Smooth muscle cell (in vitro differentiated cells): ENCODE measurements around the gene HEATR3. TPM values are rescaled to one million over a fixed set of nuclear protein-coding genes. Genes with fewer than 3 reads are reported as not detected.

Experiments
- DNase-seq: peaks from one replicate; lab custom pipeline; 2025; ENCODE audit not compliant: unreplicated experiment; lab: John Stamatoyannopoulos, UW
- H2AFZ ChIP-seq: fragments of 200-600 bp; sonication (generic); 2 replicates; pipeline ENCODE4 v1.6.0; 2016; ENCODE audit warnings: antibody characterized with exemption, low read depth, mild to moderate bottlenecking
- H3F3A ChIP-seq: fragments of 200-600 bp; sonication (generic); 2 replicates; pipeline ENCODE4 v1.6.0; 2017; ENCODE audit warnings: antibody characterized with exemption, low read depth
- H3K27ac ChIP-seq: fragments of 200-600 bp; sonication (generic); 2 replicates; pipeline ENCODE4 v1.5.1; 2016; ENCODE audit warnings: low read depth, mild to moderate bottlenecking
- H3K27me3 ChIP-seq: fragments of 200-600 bp; sonication (generic); 2 replicates; pipeline ENCODE4 v1.6.1; 2016; ENCODE audit warnings: low read depth, mild to moderate bottlenecking
- H3K36me3 ChIP-seq: fragments of 200-600 bp; sonication (generic); 2 replicates; pipeline ENCODE4 v1.5.1; 2016; ENCODE audit warnings: low read depth
- H3K4me1 ChIP-seq: fragments of 200-600 bp; sonication (generic); 2 replicates; pipeline ENCODE4 v1.5.1; 2016; ENCODE audit warnings: low read depth
- H3K4me2 ChIP-seq: fragments of 200-600 bp; sonication (generic); 2 replicates; pipeline ENCODE4 v1.6.0; 2016; ENCODE audit warnings: mild to moderate bottlenecking
- H3K4me3 ChIP-seq: fragments of 200-600 bp; sonication (generic); 2 replicates; pipeline ENCODE4 v1.5.1; 2016; ENCODE audit warnings: mild to moderate bottlenecking
- H3K79me2 ChIP-seq: fragments of 200-600 bp; sonication (generic); 2 replicates; pipeline ENCODE4 v1.6.0; 2016; ENCODE audit warnings: low read depth, mild to moderate bottlenecking
- H3K9ac ChIP-seq: fragments of 200-600 bp; sonication (generic); 2 replicates; pipeline ENCODE4 v1.6.0; 2016; ENCODE audit warnings: low read depth
- H3K9me3 ChIP-seq: fragments of 200-600 bp; sonication (generic); replicated peaks from 2 replicates; pipeline ENCODE4 v1.5.1; 2016; ENCODE audit warnings: low read depth
- H4K20me1 ChIP-seq: fragments of 200-600 bp; sonication (generic); 2 replicates; pipeline ENCODE4 v1.6.0; 2016; ENCODE audit warnings: low read depth
- WGBS: methylation state at CpG from one replicate; pipeline ENCODE4 v1.1.7; 2016; ENCODE audit warnings: low lambda C conversion rate; 5-methylcytosine and 5-hydroxymethylcytosine counted together
- polyA plus RNA-seq: library from polyadenylated mRNA; unstranded; fragments of >200 nt; fragmentation: Nextera tagmentation; extraction: Ambion mirVana; gene quantifications from 2 replicates; pipeline ENCODE4 v1.2.1, GENCODE V29; 2016
- total RNA-seq: library from RNA; depleted of rRNA; stranded (reverse); fragments of >200 nt; gene quantifications from 2 replicates; pipeline ENCODE4 v1.2.3, GENCODE V29; 2014
- TF ChIP-seq, protein P1 (sequence below): fragments of 200-600 bp; sonication (generic); IDR thresholded peaks from 2 replicates; pipeline ENCODE4 v1.5.1; 2017; ENCODE audit warnings: borderline replicate concordance, mild to moderate bottlenecking, antibody characterized with exemption; ENCODE audit not compliant: insufficient read depth, poor library complexity, severe bottlenecking

Gene HEATR3
- total and polyA plus RNA-seq, 2 experiments from 2014 or later: 3.6 to 9.1 TPM

DNA sequence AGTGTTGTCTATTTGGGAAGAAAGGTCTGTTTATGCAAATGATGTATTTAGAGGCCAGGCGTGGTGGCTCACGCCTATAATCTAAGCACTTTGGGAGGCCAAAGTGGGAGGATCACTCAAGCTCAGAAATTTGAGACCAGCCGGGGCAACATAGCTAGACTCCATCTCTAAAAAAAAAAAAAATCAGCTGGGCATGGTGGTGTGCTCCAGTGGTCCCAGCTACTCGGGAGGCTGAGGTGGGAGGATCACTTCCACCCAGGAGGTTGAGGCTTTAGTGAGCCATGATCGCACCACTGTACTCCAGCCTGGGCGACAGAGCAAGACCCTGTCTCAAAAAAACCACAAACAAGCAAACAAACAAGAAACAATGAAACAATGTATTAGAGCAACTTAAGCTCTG, 18.9 kb upstream of the HEATR3 start:
- DNase-seq: no peak
- no peak overlapping the region for H3K4me2 ChIP-seq
- H3K4me3 ChIP-seq: no peak overlapping the region
- H3K4me1 ChIP-seq: no peaks in the 10 kb centered on the region
- no peak overlapping the region for H2AFZ ChIP-seq
- H3K27ac ChIP-seq: no peak overlapping the region
- no peaks in the 10 kb centered on the region for H3F3A ChIP-seq
- WGBS: 91% methylated on average over 6 of the region's 6 CpGs
- H3K9ac ChIP-seq: no peak overlapping the region
- no peaks in the 10 kb centered on the region for H4K20me1 ChIP-seq
- no peaks in the 10 kb centered on the region for H3K9me3 ChIP-seq
- peaks cover 9% of the 10 kb centered on the region for H3K27me3 ChIP-seq
- TF ChIP-seq, protein P1, sequence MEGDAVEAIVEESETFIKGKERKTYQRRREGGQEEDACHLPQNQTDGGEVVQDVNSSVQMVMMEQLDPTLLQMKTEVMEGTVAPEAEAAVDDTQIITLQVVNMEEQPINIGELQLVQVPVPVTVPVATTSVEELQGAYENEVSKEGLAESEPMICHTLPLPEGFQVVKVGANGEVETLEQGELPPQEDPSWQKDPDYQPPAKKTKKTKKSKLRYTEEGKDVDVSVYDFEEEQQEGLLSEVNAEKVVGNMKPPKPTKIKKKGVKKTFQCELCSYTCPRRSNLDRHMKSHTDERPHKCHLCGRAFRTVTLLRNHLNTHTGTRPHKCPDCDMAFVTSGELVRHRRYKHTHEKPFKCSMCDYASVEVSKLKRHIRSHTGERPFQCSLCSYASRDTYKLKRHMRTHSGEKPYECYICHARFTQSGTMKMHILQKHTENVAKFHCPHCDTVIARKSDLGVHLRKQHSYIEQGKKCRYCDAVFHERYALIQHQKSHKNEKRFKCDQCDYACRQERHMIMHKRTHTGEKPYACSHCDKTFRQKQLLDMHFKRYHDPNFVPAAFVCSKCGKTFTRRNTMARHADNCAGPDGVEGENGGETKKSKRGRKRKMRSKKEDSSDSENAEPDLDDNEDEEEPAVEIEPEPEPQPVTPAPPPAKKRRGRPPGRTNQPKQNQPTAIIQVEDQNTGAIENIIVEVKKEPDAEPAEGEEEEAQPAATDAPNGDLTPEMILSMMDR: no peak
- no peaks in the 10 kb centered on the region for H3K36me3 ChIP-seq
- H3K79me2 ChIP-seq: no peaks in the 10 kb centered on the region

DNA sequence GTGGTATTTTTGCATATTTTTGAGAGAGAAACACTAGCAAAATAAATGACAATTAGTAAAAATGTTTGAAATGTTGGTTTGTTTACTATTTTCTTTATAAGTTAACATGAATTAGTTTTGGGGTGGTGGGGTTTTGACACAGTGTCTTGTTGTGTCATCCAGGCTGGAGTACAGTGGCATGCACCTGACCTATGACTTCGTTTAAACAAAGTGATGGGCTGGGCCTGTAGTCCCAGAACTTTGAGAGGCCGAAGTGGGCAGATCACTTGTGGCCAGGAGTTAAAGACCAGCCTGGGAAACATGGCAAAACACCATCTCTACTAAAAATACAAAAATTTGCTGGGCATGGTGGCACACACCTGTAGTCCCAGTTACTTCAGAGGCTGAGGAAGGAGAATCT, 17.9 kb upstream of the HEATR3 start:
- no peaks in the 10 kb centered on the region for H3K4me1 ChIP-seq
- no peak for DNase-seq
- H2AFZ ChIP-seq: no peak overlapping the region
- H3K9ac ChIP-seq: no peak overlapping the region
- WGBS: 81% methylated on average over 2 of the region's 2 CpGs
- no peaks in the 10 kb centered on the region for H3K79me2 ChIP-seq
- H3K4me3 ChIP-seq: no peak overlapping the region
- H3F3A ChIP-seq: no peaks in the 10 kb centered on the region
- H3K36me3 ChIP-seq: no peaks in the 10 kb centered on the region
- no peaks in the 10 kb centered on the region for H4K20me1 ChIP-seq
- no peak overlapping the region for H3K4me2 ChIP-seq
- no peak overlapping the region for H3K27ac ChIP-seq
- TF ChIP-seq, protein P1: no peak
- H3K9me3 ChIP-seq: no peaks in the 10 kb centered on the region
- H3K27me3 ChIP-seq: peaks cover 8% of the 10 kb centered on the region

DNA sequence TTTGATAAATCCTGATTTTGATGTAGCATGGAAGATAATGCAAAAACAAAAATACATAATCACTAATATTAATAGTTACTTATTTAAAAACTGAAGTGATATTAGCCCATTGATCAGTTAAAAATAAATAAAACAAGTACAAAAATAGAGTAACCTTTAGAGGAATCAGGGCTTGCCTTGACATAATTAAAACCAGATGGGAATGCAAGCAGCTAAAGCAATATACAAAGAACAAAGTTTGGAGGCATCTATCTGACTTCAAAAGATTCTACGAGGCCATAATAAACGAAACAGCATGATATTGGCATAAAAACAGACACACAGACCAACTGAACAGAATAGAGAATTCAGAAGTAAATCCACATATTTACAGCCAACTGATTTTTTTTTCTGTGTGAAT, 15.0 kb upstream of the HEATR3 start:
- H3K79me2 ChIP-seq: no peaks in the 10 kb centered on the region
- H3K9me3 ChIP-seq: no peaks in the 10 kb centered on the region
- no peak overlapping the region for H3K27ac ChIP-seq
- H3K36me3 ChIP-seq: no peaks in the 10 kb centered on the region
- no peaks in the 10 kb centered on the region for H3K4me1 ChIP-seq
- H3K4me3 ChIP-seq: no peak overlapping the region
- H3K9ac ChIP-seq: no peak overlapping the region
- H4K20me1 ChIP-seq: no peaks in the 10 kb centered on the region
- no peak overlapping the region for H3K4me2 ChIP-seq
- H2AFZ ChIP-seq: no peak overlapping the region
- TF ChIP-seq, protein P1: no peak
- 55% methylated on average over 2 of the region's 2 CpGs for WGBS
- no peaks in the 10 kb centered on the region for H3F3A ChIP-seq
- H3K27me3 ChIP-seq: no peaks in the 10 kb centered on the region
- DNase-seq: no peak

DNA sequence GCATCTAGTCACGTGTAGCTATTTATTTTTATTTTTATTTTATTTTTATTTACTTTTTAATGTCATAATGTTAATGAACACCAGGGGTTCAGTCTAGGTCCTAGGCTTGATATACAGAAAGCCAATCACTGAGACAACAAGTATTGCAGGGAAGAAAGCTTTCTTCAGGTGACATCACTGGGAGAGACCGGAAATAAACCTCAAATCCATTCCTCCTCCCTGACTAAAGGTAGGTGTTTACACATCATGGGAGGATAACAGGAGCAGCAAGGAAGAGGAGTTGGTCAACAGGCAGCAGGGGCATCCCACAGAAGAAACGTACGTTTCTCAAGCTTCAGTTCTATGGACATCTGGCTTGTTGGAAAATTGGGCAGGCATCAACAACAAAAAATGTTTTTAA, 9.5 kb upstream of the HEATR3 start:
- H3K27ac ChIP-seq: no peak overlapping the region
- TF ChIP-seq, protein P1: no peak
- H3K9ac ChIP-seq: no peak overlapping the region
- no peak overlapping the region for H3K4me3 ChIP-seq
- no peak overlapping the region for H2AFZ ChIP-seq
- no peak for DNase-seq
- no peaks in the 10 kb centered on the region for H3K36me3 ChIP-seq
- H4K20me1 ChIP-seq: no peaks in the 10 kb centered on the region
- H3K4me1 ChIP-seq: no peaks in the 10 kb centered on the region
- no peaks in the 10 kb centered on the region for H3F3A ChIP-seq
- no peaks in the 10 kb centered on the region for H3K27me3 ChIP-seq
- H3K79me2 ChIP-seq: no peaks in the 10 kb centered on the region
- H3K4me2 ChIP-seq: no peak overlapping the region
- H3K9me3 ChIP-seq: no peaks in the 10 kb centered on the region
- 91% methylated on average over 4 of the region's 4 CpGs for WGBS
